Stimulated activated CD8-positive, alpha-beta memory T cell treated with anti-CD3 and anti-CD28 coated beads, Interleukin-15, amount 100 ng/mL, for 4 hours (primary cell): ENCODE results near the gene SH3PXD2B.

ENCODE experiments used
- DNase-seq, 2 donors: peaks; one replicate each; pipeline ENCODE4 v3.0.0-alpha.2; 2020; ENCODE audit warnings: low read depth in 2 of 2

The SH3PXD2B gene

GRCh38 chr5:172453206-172453985, 929 bp downstream of the SH3PXD2B start:
- no peak for DNase-seq

DNA sequence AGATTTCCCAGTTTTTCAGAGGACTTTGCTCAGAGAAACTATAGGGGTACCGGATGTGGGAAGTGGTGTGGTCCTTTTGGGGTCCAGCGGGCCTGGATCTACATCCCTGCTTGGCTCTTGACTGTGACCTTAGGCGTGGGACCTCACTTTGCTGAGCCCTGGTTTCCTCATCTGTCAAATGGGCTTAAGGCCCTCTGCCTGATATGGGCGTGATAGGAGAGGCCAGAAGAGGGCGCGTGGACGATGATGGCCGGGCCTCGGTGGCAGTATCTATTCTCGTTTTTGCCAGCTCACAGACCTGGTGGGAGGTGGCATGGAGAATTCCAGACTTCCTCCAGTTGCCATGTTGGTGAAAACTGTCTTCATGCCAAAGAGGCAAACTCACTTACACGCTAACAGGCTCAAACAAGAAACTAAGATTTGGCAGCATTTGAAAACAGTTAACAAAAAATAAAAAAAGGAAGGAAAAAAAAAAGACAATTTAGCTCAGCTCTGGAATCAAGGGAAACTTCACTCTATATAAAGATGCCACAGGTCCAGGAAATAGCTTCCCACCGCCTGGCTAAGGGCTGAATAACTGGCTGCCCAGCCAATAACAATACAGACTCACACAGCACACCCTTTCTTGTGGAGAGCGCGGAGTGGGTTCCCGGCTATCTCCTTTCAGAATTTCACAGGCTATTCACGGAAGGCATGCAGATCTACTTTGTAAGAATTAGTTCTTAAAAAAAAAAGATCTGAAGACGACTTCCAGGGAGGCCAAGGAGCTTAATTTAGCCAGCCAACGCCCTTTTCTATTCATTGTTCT, 1.7 kb downstream of the SH3PXD2B start:
- no peak for DNase-seq

DNA sequence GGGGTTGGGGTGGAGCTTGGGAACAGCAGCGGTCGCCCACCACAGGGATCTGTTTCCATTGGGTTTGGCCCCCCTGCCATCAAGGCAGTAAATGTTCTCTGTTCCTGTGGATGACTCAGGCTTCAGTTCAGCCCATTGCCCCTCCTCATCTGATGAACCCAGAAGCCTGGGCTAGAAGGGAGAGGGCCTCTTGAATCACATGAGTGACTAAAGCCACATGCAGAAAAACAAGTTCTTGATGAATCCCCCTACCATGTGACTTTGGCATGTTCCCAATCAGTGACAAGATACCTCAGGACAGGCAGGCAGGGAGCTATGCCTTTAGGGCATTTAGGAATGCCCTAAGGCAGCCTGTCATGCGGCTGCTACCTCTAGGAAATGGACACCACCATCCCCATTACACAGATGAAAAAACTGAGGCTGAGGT, 2.5 kb downstream of the SH3PXD2B start:
- no peak for DNase-seq

DNA sequence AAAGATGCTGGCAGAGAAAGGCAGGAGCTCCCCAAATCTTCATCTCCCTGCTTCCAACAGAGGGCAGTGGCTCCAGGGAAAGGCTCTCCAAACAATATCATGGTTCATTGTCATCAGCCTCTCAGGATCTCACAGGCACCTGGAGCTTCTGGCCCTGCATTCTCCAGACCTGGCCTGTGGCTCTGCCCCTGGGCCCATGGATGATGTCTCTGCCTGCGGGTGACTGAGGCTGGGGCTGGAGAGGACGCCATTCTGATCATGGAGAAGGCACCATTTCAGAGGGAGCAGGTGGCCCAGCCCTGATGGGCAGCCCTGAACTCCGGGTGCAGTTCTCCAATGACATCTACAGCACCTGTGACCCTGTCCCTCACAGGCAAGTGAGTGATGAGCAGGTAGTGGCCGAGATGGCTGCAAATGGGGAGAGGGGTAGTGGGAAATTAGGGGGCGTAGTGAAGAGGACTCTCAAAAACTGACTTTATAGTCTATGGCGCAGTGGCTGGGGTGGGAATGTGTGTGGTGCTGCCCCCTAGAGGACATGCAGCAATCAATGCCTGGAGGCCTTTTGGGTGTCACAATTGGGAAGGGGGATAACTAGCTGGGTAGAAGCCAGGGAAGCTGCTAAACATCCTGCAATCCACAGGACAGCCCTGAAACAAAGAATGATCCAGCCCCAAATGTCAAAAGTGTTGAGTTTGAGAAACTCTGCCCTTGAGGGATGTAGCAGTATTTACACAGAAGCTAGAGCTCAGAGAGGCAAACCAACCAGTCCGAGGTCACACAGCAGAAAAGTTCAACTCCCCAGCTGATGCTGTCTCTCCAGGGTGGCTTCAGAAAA, 3.2 kb downstream of the SH3PXD2B start:
- DNase-seq = no peak

GRCh38 chr5:172450453-172450852, 3.9 kb downstream of the SH3PXD2B start:
- DNase-seq = no peak

- no peak for DNase-seq
These were observed 5.3 kb downstream of the SH3PXD2B start for GRCh38 chr5:172448999-172449398.

DNA sequence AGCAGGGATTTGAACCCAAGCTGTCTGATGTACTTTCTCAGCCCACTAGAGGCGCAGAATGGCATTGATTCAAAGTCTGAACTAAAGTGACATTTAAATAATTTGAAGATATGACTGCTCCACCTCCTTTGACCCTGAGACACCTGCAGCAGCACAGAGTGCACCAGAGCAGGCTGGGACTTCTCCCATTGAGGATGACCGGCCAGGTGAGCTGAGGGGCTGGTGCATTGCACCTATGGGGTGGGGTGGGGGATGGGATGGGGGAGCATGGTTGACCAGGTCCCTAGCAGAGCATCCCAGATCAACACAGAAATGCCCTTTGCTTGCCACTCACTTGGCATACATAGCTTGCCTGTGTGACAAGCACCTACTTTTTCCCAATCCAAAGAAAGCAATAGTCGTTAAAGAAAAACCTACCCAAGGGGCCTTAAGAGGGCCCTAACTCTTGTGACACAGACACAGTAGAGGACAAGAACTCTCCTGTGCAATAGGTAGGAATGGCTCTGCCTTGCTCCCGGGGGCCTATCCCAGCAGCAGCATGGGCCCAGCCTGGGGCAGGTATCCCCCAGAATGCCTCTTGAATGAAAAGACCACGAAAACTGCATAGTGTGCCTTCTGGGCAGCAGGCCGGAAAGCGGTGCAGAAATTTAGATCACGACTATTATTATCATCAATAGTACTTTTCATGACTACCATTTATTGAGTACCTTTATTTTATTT, 6.5 kb downstream of the SH3PXD2B start:
- no peak for DNase-seq

GRCh38 chr5:172446336-172447051, 7.8 kb downstream of the SH3PXD2B start:
- DNase-seq = no peak

- DNase-seq = no peak
These were observed 8.5 kb downstream of the SH3PXD2B start for GRCh38 chr5:172445866-172446265.

DNA sequence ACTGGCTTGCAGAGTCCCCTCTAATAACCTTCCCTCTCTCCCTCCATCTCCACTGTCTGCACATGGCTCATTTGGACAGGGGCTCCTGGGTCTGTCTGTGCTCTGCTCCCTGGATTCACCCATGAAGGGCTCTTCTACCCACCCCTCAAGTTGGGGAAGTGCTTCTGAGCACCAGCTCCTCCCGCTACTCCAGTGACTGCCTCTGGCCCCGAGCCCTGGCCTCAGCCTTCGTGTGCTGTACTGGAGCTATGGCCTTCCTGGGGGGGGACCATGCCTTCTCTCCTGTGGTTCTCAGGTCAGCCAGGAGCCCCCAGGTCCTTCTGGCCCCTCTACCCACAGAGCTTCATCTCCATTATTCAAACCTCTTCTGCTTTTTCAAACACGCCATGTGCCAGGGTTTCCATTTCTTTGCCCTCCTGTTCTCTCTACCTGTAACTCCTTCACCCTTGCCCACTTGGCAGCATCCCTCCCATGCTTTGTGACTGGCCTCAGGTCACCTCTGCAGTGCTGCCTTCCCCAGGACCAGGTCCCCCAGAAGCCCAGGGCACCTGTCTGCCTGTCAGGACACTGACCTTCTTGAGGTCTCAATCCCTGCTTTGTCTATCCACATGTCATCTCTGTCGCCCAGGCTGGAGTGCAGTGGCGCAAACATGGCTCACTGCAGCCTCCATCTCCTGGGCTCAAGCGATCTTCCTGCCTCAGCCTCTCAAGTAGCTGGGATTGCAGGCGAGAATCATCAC, 9.5 kb downstream of the SH3PXD2B start:
- DNase-seq = no peak

GRCh38 chr5:172444110-172444510, 10.2 kb downstream of the SH3PXD2B start:
- no peak for DNase-seq

- peak; percentile 14 to 34 for DNase-seq
These were observed 10.8 kb downstream of the SH3PXD2B start for GRCh38 chr5:172443441-172444109.

- no peak for DNase-seq
These were observed 11.7 kb downstream of the SH3PXD2B start for GRCh38 chr5:172442592-172442991.

GRCh38 chr5:172441262-172441751, 13.0 kb downstream of the SH3PXD2B start:
- no peak for DNase-seq

GRCh38 chr5:172440486-172440885, 13.8 kb downstream of the SH3PXD2B start:
- no peak for DNase-seq

DNA sequence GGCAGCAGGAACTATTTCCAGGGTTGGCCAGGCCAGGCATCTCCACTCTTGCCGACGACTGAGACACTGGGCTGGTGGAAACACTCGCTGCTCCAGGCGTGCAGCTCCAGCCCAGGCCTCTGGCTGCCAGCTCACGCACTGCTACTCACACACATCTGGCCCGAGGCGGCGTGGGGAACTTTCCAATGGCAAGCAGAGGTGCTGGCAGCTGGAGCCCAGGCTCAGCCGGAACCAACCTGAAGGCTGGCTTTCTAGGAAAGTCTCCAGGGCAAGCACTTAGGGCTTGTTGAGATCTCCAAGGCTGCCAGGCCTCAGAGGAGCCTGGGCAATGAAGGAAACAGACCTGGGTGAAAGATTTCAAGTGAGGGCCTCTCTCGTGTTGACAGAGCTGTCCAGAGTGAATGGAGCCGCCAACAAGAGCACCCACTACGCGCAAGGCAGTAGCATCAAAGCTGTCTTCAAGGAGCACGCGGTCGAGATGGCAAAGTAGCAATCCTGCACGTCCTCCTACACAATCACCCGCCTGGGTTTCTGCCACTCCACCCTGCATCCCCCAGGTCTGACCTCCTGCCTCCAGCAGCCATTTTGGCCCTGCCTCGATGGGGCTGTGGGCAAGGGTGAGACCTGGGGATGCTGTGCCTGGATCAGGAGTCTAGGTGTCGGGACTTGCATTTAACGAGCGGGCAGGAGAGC, 14.4 kb downstream of the SH3PXD2B start:
- DNase-seq = no peak

GRCh38 chr5:172438319-172438668, 16.0 kb downstream of the SH3PXD2B start:
- DNase-seq = no peak

GRCh38 chr5:172437445-172438318, 16.6 kb downstream of the SH3PXD2B start:
- DNase-seq = no peak
